H1 (cell line): Measurements from ENCODE around the gene SLC2A4RG. TPM values are rescaled to one million over a fixed set of nuclear protein-coding genes. Genes with fewer than 3 reads are reported as not detected.

ENCODE experiments used
- CTCF ChIA-PET: fragments of 300-600 bp; sonication (Branson Sonifier 250); formaldehyde crosslinking; loops from one replicate; lab custom pipeline; 2021; ENCODE audit not compliant: partially characterized antibody; lab: Charles Lee
- POLR2A ChIA-PET: fragments of 300-600 bp; sonication (Branson Sonifier 250); formaldehyde crosslinking; loops from one replicate; lab custom pipeline; 2021; ENCODE audit warnings: inconsistent platforms; ENCODE audit not compliant: partially characterized antibody; lab: Charles Lee
- DNase-seq, 2 experiments: peaks; one replicate each; pipeline versions ENCODE4 v3.0.0 to v3.0.0-alpha.2; 2010 to 2022; ENCODE audit warnings: low spot score in 2 of 2, low read depth in 1 of 2, mixed read lengths in 1 of 2
- FAIRE-seq: peaks from 2 replicates; lab custom pipeline; 2011; peaks lifted over from hg19 to GRCh38; lab: Jason Lieb, UNC
- H2AFZ ChIP-seq: 2 replicates; pipeline ENCODE4 v1.8.1; 2012; ENCODE audit warnings: low read length, inconsistent platforms
- H2AK5ac ChIP-seq: 2 replicates; pipeline ENCODE4 v1.6.1; 2013; ENCODE audit warnings: low read depth, low read length
- H2BK120ac ChIP-seq: replicated peaks from 2 replicates; pipeline ENCODE3; 2013; ENCODE audit warnings: low read depth, low read length, inconsistent platforms
- H2BK12ac ChIP-seq: 2 replicates; pipeline ENCODE4 v1.6.1; 2013; ENCODE audit warnings: low read depth, low read length
- H2BK15ac ChIP-seq: 2 replicates; pipeline ENCODE4 v1.6.1; 2013; ENCODE audit warnings: low read length
- H2BK20ac ChIP-seq: 2 replicates; pipeline ENCODE4 v1.6.1; 2013; ENCODE audit warnings: low read length
- H2BK5ac ChIP-seq: 2 replicates; pipeline ENCODE4 v1.6.1; 2013; ENCODE audit warnings: low read depth, low read length
- H3K14ac ChIP-seq: 2 replicates; pipeline ENCODE4 v1.6.1; 2013; ENCODE audit warnings: inconsistent platforms; ENCODE audit not compliant: insufficient read length
- H3K18ac ChIP-seq: 2 replicates; pipeline ENCODE4 v1.6.1; 2013; ENCODE audit warnings: low read length; ENCODE audit errors: extremely low read depth
- H3K23ac ChIP-seq: 2 replicates; pipeline ENCODE4 v1.6.1; 2013; ENCODE audit warnings: inconsistent platforms; ENCODE audit not compliant: insufficient read length
- H3K23me2 ChIP-seq: 2 replicates; pipeline ENCODE4 v1.6.1; 2013; ENCODE audit warnings: low read depth, low read length
- H3K27ac ChIP-seq: 2 replicates; pipeline ENCODE4 v1.6.1; 2011; ENCODE audit warnings: low read depth, low read length, inconsistent platforms
- H3K27me3 ChIP-seq, 4 experiments: replicated peaks in 1 of 4; 1 replicate in 1 of 4; 2 replicates in 3 of 4; pipeline versions ENCODE4 v1.6.1 to v1.8.1; 2011 to 2013; ENCODE audit warnings: low read length in 3 of 4, mild to moderate bottlenecking in 3 of 4, inconsistent platforms in 2 of 4, mixed read lengths in 2 of 4, moderate library complexity in 1 of 4; ENCODE audit not compliant: control insufficient read depth in 3 of 4, insufficient read depth in 3 of 4; ENCODE audit errors: extremely low read depth in 1 of 4
- H3K36me3 ChIP-seq, 4 experiments: 2 replicates each; pipeline versions ENCODE4 v1.6.1 to v1.8.1; 2011 to 2013; ENCODE audit warnings: mild to moderate bottlenecking in 4 of 4, low read length in 3 of 4, moderate library complexity in 2 of 4, control low read depth in 1 of 4, inconsistent platforms in 1 of 4; ENCODE audit not compliant: insufficient read depth in 4 of 4, control insufficient read depth in 2 of 4
- H3K4ac ChIP-seq: replicated peaks from 2 replicates; pipeline ENCODE3; 2013; ENCODE audit warnings: low read length, low read depth, mixed read lengths, inconsistent platforms; ENCODE audit not compliant: insufficient read length
- H3K4me1 ChIP-seq, 4 experiments: replicated peaks in 1 of 4; 1 replicate in 1 of 4; 2 replicates in 3 of 4; pipeline versions ENCODE4 v1.6.1 to v1.8.1; 2011 to 2013; ENCODE audit warnings: low read length in 3 of 4, inconsistent platforms in 2 of 4, mixed read lengths in 1 of 4; ENCODE audit not compliant: insufficient read depth in 4 of 4, control insufficient read depth in 3 of 4
- H3K4me2 ChIP-seq, 2 experiments: 2 replicates each; pipeline versions ENCODE4 v1.6.1 to v1.8.1; 2011 to 2013; ENCODE audit warnings: low read depth in 2 of 2, low read length in 2 of 2, control low read depth in 1 of 2, inconsistent platforms in 1 of 2, mild to moderate bottlenecking in 1 of 2; ENCODE audit not compliant: insufficient read depth in 1 of 2
- H3K4me3 ChIP-seq, 4 experiments: fragments of 200-600, 300-600 bp in 1 of 4; sonication (generic), shearing (Covaris generic), sonication (Bioruptor Twin) in 1 of 4; 2 replicates each; pipeline versions ENCODE4 v1.5.1 to v1.8.1; 2011 to 2016; ENCODE audit warnings: low read length in 4 of 4, low read depth in 3 of 4, control low read depth in 2 of 4, inconsistent platforms in 2 of 4, mild to moderate bottlenecking in 2 of 4, mixed read lengths in 1 of 4, moderate library complexity in 1 of 4; ENCODE audit not compliant: insufficient read depth in 2 of 4; ENCODE audit errors: extremely low read depth in 1 of 4
- H3K56ac ChIP-seq: replicated peaks from 2 replicates; pipeline ENCODE3; 2013; ENCODE audit warnings: low read depth, mild to moderate bottlenecking, mixed read lengths, low read length, inconsistent platforms; ENCODE audit not compliant: insufficient read length
- H3K79me1 ChIP-seq: 2 replicates; pipeline ENCODE4 v1.6.1; 2013; ENCODE audit warnings: low read depth, low read length, control low read depth
- H3K79me2 ChIP-seq, 2 experiments: 2 replicates each; pipeline versions ENCODE4 v1.6.1 to v1.8.1; 2012 to 2013; ENCODE audit warnings: low read length in 2 of 2, mild to moderate bottlenecking in 2 of 2, inconsistent platforms in 1 of 2; ENCODE audit not compliant: insufficient read depth in 2 of 2, control insufficient read depth in 1 of 2
- H3K9ac ChIP-seq, 4 experiments: replicated peaks in 1 of 4; 1 replicate in 1 of 4; 2 replicates in 3 of 4; pipeline versions ENCODE4 v1.6.1 to v1.8.1; 2011 to 2013; ENCODE audit warnings: low read depth in 3 of 4, low read length in 3 of 4, control low read depth in 2 of 4, mild to moderate bottlenecking in 2 of 4, moderate library complexity in 2 of 4, inconsistent platforms in 1 of 4; ENCODE audit errors: extremely low read depth in 1 of 4
- H3K9me3 ChIP-seq, 2 experiments: 2 replicates each; pipeline versions ENCODE4 v1.6.1 to v1.8.1; 2012 to 2013; ENCODE audit warnings: mild to moderate bottlenecking in 2 of 2, moderate library complexity in 2 of 2, control low read depth in 1 of 2, inconsistent platforms in 1 of 2, low read depth in 1 of 2, low read length in 1 of 2, mixed read lengths in 1 of 2; ENCODE audit not compliant: insufficient read depth in 2 of 2
- H4K20me1 ChIP-seq, 2 experiments: replicated peaks in 1 of 2; 2 replicates each; pipeline versions ENCODE3 to v1.8.1; 2011 to 2013; ENCODE audit warnings: inconsistent platforms in 2 of 2, low read length in 2 of 2, mild to moderate bottlenecking in 1 of 2; ENCODE audit not compliant: insufficient read depth in 2 of 2, control insufficient read depth in 1 of 2
- H4K5ac ChIP-seq: 2 replicates; pipeline ENCODE4 v1.6.1; 2013; ENCODE audit warnings: low read length, low read depth, mixed read lengths, inconsistent platforms; ENCODE audit not compliant: insufficient read length
- H4K8ac ChIP-seq: 2 replicates; pipeline ENCODE4 v1.8.0; 2013; ENCODE audit warnings: mild to moderate bottlenecking, moderate library complexity, low read length, inconsistent platforms; ENCODE audit not compliant: insufficient read depth; ENCODE audit errors: extremely low read depth
- H4K91ac ChIP-seq: replicated peaks from 2 replicates; pipeline ENCODE3; 2013; ENCODE audit warnings: low read length, mixed read lengths, inconsistent platforms; ENCODE audit not compliant: insufficient read length
- ASH2L ChIP-seq: fragments of 200-600, 300-600 bp; sonication (generic); IDR thresholded peaks from one replicate; pipeline ENCODE4 v1.7.1; 2017; ENCODE audit warnings: low read length
- CTBP2 ChIP-seq: IDR thresholded peaks from 2 replicates; pipeline ENCODE4 v1.7.0; 2011; ENCODE audit warnings: borderline replicate concordance, mild to moderate bottlenecking, moderate library complexity, mixed read lengths, low read length; ENCODE audit not compliant: insufficient read depth, insufficient read length
- CTCF ChIP-seq, 3 experiments: IDR thresholded peaks; 1 replicate in 2 of 3; 2 replicates in 1 of 3; pipeline versions ENCODE4 v1.5.1 to v1.6.1; 2011; ENCODE audit warnings: low read length in 3 of 3, mild to moderate bottlenecking in 3 of 3, inconsistent platforms in 2 of 3, low read depth in 1 of 3, moderate library complexity in 1 of 3; ENCODE audit not compliant: insufficient read depth in 1 of 3; ENCODE audit errors: control extremely low read depth in 1 of 3
- FOSL1 ChIP-seq: IDR thresholded peaks from 2 replicates; pipeline ENCODE4 v1.6.1; 2011; ENCODE audit warnings: mild to moderate bottlenecking, low read depth, low read length, moderate library complexity; ENCODE audit not compliant: insufficient read depth
- GABPA ChIP-seq: IDR thresholded peaks from 2 replicates; pipeline ENCODE4 v1.6.1; 2011; ENCODE audit warnings: mild to moderate bottlenecking, low read length, moderate library complexity, borderline replicate concordance; ENCODE audit not compliant: insufficient read depth
- HDAC2 ChIP-seq, 2 experiments: fragments of 300-600 bp in 1 of 2; sonication (generic) in 1 of 2; IDR thresholded peaks; 2 replicates each; pipeline ENCODE4 v1.6.1; 2011 to 2012; ENCODE audit warnings: low read depth in 2 of 2, low read length in 2 of 2, mild to moderate bottlenecking in 2 of 2, moderate library complexity in 2 of 2, borderline replicate concordance in 1 of 2, inconsistent platforms in 1 of 2
- KDM5A ChIP-seq: fragments of 200-600 bp; IDR thresholded peaks from 2 replicates; pipeline ENCODE4 v1.7.1; 2012; ENCODE audit warnings: mild to moderate bottlenecking, low read length, inconsistent platforms, mixed read lengths
- RFX5 ChIP-seq: IDR thresholded peaks from 2 replicates; pipeline ENCODE4 v1.6.1; 2011; ENCODE audit warnings: low read depth, low read length, improper control_type of control experiment, borderline replicate concordance
- WGBS, 2 experiments: shearing (Covaris generic) in 1 of 2; methylation state at CpG; one replicate each; pipeline versions ENCODE4 v1.1.6 to v1.1.7; 2013 to 2015; ENCODE audit warnings: low lambda C conversion rate in 2 of 2, mixed read lengths in 2 of 2, inconsistent platforms in 1 of 2, low coverage in 1 of 2, missing lambda C conversion rate in 1 of 2; ENCODE audit not compliant: insufficient replicate concordance in 2 of 2, insufficient coverage in 1 of 2, insufficient read length in 1 of 2; ENCODE audit errors: extremely low coverage in 1 of 2, missing lambda C conversion rate in 1 of 2; 5-methylcytosine and 5-hydroxymethylcytosine counted together
- polyA plus RNA-seq, 7 experiments: library from polyadenylated mRNA; depleted of rRNA in 3 of 7; stranded (reverse) in 5 of 7; unstranded in 2 of 7; fragments of >200 nt in 5 of 7; fragments of 200-250 nt in 2 of 7; gene quantifications; 1 replicate in 5 of 7; 2 replicates in 1 of 7; 4 replicates in 1 of 7; pipeline versions ENCODE4 v1.2.1 to v1.2.3, GENCODE V29; 2011 to 2013; ENCODE audit warnings: missing spikeins in 2 of 7, mixed read lengths in 2 of 7
- total RNA-seq: library from RNA; stranded (reverse); fragmentation: NEBNext Ultra II Directional; extraction: Animal tissue kit (Norgen Biotek cat#: 25700); gene quantifications from 2 replicates; pipeline ENCODE4 v1.2.1, GENCODE V29; 2021

Gene SLC2A4RG
- total and polyA plus RNA-seq, 2 of the 8 experiments (the other 6 are each of a cell fraction or from before 2014, with no cell fraction given): 15.9 to 29.1 TPM

- Histone ChIP-seq H4K5ac (no peak overlapping the region), H3K9me3 (peaks cover 0 to 3% of the 10 kb centered on the region in 2 experiments; a peak in 1 of 4 replicates), H3K79me1 (peaks cover 9% of the 10 kb centered on the region), H3K23me2 (peaks cover 7% of the 10 kb centered on the region; the same call in 1 of the 2 replicates), H2AFZ (no peak overlapping the region), H2AK5ac (no peak overlapping the region), H4K91ac (no peak overlapping the region), H3K27ac (no peak overlapping the region), H3K9ac (no peak overlapping the region), H3K18ac (no peak overlapping the region), H2BK5ac (no peak overlapping the region; the same call in 1 of the 2 replicates), H2BK120ac (no peak overlapping the region), H3K79me2 (peaks cover 4 to 8% of the 10 kb centered on the region in 2 experiments; a peak in 2 of 4 replicates), H3K4me3 (no peak overlapping the region), H4K8ac (no peak overlapping the region), H2BK12ac (no peak overlapping the region), H3K27me3 (no peaks in the 10 kb centered on the region), H3K23ac (no peak overlapping the region), H3K36me3 (no peaks in the 10 kb centered on the region; a peak in 1 of 8 replicates), H4K20me1 (peaks cover 3 to 12% of the 10 kb centered on the region in 2 experiments), H3K4me1 (peaks cover 0 to 9% (median 6%) of the 10 kb centered on the region in 4 experiments; a peak in 5 of 7 replicates), H3K4me2 (no peak overlapping the region), H3K56ac (no peak overlapping the region), H2BK15ac (no peak overlapping the region), H3K4ac (no peak overlapping the region), H3K14ac (no peak overlapping the region), H2BK20ac (no peak overlapping the region)
- WGBS, 2 experiments: 94% methylated on average over 15 of the region's 20 CpGs; no CpG with 5 or more reads in 1 of the 2 experiments
- CTCF ChIA-PET: interaction anchor here (0.6 to 10.7 kb wide), 7 partner anchors 13 to 234 kb away, joined by 3 to 191 read pairs (median 3); partner anchors contain the start of gene TPD52L2
- FAIRE-seq: no peak
- POLR2A ChIA-PET: interaction anchor here (1.4 to 1.7 kb wide), 2 partner anchors 9 to 35 kb away, joined by 3 read pairs; no protein-coding TSS in a partner anchor
- no peak for DNase-seq
- TF ChIP-seq ASH2L (no peak), CTBP2 (no peak), FOSL1 (no peak), RFX5 (no peak), KDM5A (no peak), HDAC2 (IDR thresholded peaks at IDR 0.05; ENCODE audit: borderline replicate concordance in 1 of 2, low read depth in 2 of 2, low read length in 2 of 2) (no peak), GABPA (no peak), CTCF (IDR thresholded peaks at IDR 0.05; ENCODE audit: control extremely low read depth in 1 of 3, insufficient read depth in 1 of 3, low read depth in 1 of 3, low read length in 3 of 3) (no peak)
Observed at GRCh38 chr20:63772781-63773518, 33.4 kb downstream of the SLC2A4RG start.
